ENCODE data around the gene SRP54.

The SRP54 gene

GRCh38 chr14:34985740-34986139 lies 2.9 kb downstream of the SRP54 start:
- peaks cover 0 to 4% of the 10 kb centered on the region in 2 donors for H3K36me3 ChIP-seq (ENCODE audit: control insufficient read depth in 1 of 2, insufficient read depth in 2 of 2, low read length in 2 of 2)
- H3K27me3 ChIP-seq (ENCODE audit: low read depth, low read length), result no peaks in the 10 kb centered on the region
- no peaks in the 10 kb centered on the region for H3K9me3 ChIP-seq (ENCODE audit: control insufficient read depth in 1 of 2, low read length in 2 of 2)
- no peak overlapping the region for H3K27ac ChIP-seq (ENCODE audit: low read length)
- no peak overlapping the region for H3K4me3 ChIP-seq (ENCODE audit: low read depth in 1 of 2, low read length in 2 of 2)
- peaks cover 8 to 37% of the 10 kb centered on the region in 2 donors for H3K4me1 ChIP-seq (ENCODE audit: control insufficient read depth in 1 of 2, insufficient read depth in 2 of 2, low read length in 2 of 2)

GRCh38 chr14:34987180-34987579 lies 4.4 kb downstream of the SRP54 start:
- H3K4me1 ChIP-seq (ENCODE audit: control insufficient read depth in 1 of 2, insufficient read depth in 2 of 2, low read length in 2 of 2), result peaks cover 8 to 28% of the 10 kb centered on the region in 2 donors
- no peaks in the 10 kb centered on the region for H3K27me3 ChIP-seq (ENCODE audit: low read depth, low read length)
- H3K27ac ChIP-seq (ENCODE audit: low read length), result no peak overlapping the region
- H3K36me3 ChIP-seq (ENCODE audit: control insufficient read depth in 1 of 2, insufficient read depth in 2 of 2, low read length in 2 of 2), result peaks cover 0 to 4% of the 10 kb centered on the region in 2 donors
- H3K9me3 ChIP-seq (ENCODE audit: control insufficient read depth in 1 of 2, low read length in 2 of 2), result no peaks in the 10 kb centered on the region
- no peak overlapping the region for H3K4me3 ChIP-seq (ENCODE audit: low read depth in 1 of 2, low read length in 2 of 2)

- Histone ChIP-seq H3K4me1 (ENCODE audit: control insufficient read depth in 1 of 2, insufficient read depth in 2 of 2, low read length in 2 of 2) (peaks cover 0 to 15% of the 10 kb centered on the region in 2 donors), H3K36me3 (ENCODE audit: control insufficient read depth in 1 of 2, insufficient read depth in 2 of 2, low read length in 2 of 2) (no peaks in the 10 kb centered on the region), H3K4me3 (ENCODE audit: low read depth in 1 of 2, low read length in 2 of 2) (no peak overlapping the region), H3K9me3 (ENCODE audit: control insufficient read depth in 1 of 2, low read length in 2 of 2) (no peaks in the 10 kb centered on the region), H3K27ac (ENCODE audit: low read length) (no peak overlapping the region), H3K27me3 (ENCODE audit: low read depth, low read length) (no peaks in the 10 kb centered on the region)
These were observed 7.0 kb downstream of the SRP54 start for GRCh38 chr14:34989762-34990161.

GRCh38 chr14:34993426-34993825 lies 10.6 kb downstream of the SRP54 start:
- no peaks in the 10 kb centered on the region for H3K27me3 ChIP-seq (ENCODE audit: low read depth, low read length)
- no peaks in the 10 kb centered on the region for H3K9me3 ChIP-seq (ENCODE audit: control insufficient read depth in 1 of 2, low read length in 2 of 2)
- no peaks in the 10 kb centered on the region for H3K4me1 ChIP-seq (ENCODE audit: control insufficient read depth in 1 of 2, insufficient read depth in 2 of 2, low read length in 2 of 2)
- no peaks in the 10 kb centered on the region for H3K36me3 ChIP-seq (ENCODE audit: control insufficient read depth in 1 of 2, insufficient read depth in 2 of 2, low read length in 2 of 2)
- no peak overlapping the region for H3K4me3 ChIP-seq (ENCODE audit: low read depth in 1 of 2, low read length in 2 of 2)
- no peak overlapping the region for H3K27ac ChIP-seq (ENCODE audit: low read length)

- Histone ChIP-seq H3K4me3 (ENCODE audit: low read depth in 1 of 2, low read length in 2 of 2) (no peak overlapping the region), H3K4me1 (ENCODE audit: control insufficient read depth in 1 of 2, insufficient read depth in 2 of 2, low read length in 2 of 2) (no peaks in the 10 kb centered on the region), H3K27ac (ENCODE audit: low read length) (no peak overlapping the region), H3K36me3 (ENCODE audit: control insufficient read depth in 1 of 2, insufficient read depth in 2 of 2, low read length in 2 of 2) (no peaks in the 10 kb centered on the region), H3K27me3 (ENCODE audit: low read depth, low read length) (no peaks in the 10 kb centered on the region), H3K9me3 (ENCODE audit: control insufficient read depth in 1 of 2, low read length in 2 of 2) (no peaks in the 10 kb centered on the region)
These were observed 11.9 kb downstream of the SRP54 start for GRCh38 chr14:34994668-34995067.

DNA sequence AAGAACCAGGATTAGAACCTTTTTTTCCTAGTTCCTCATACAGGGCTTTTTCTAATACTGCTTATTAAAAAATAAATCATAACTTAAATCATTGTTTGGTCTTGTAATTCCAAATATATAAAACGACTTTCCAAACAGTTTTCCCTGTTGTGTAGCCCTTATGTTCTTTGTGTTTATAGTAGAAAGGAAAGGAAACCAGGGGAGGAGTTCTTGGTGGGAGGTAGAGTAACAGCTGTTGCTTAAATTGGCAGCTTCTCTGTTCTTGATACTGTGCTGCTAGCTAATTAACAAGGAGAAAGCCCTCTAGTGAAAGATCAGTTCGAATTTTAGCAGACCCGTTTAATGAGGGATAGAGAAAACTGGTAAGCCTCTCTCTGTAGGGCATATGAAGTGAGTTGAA lies 15.0 kb downstream of the SRP54 start:
- Histone ChIP-seq H3K9me3 (ENCODE audit: control insufficient read depth in 1 of 2, low read length in 2 of 2) (no peaks in the 10 kb centered on the region), H3K36me3 (ENCODE audit: control insufficient read depth in 1 of 2, insufficient read depth in 2 of 2, low read length in 2 of 2) (peaks cover 3 to 10% of the 10 kb centered on the region in 2 donors), H3K4me3 (ENCODE audit: low read depth in 1 of 2, low read length in 2 of 2) (no peak overlapping the region), H3K4me1 (ENCODE audit: control insufficient read depth in 1 of 2, insufficient read depth in 2 of 2, low read length in 2 of 2) (no peaks in the 10 kb centered on the region), H3K27ac (ENCODE audit: low read length) (no peak overlapping the region), H3K27me3 (ENCODE audit: low read depth, low read length) (no peaks in the 10 kb centered on the region)

- no peaks in the 10 kb centered on the region for H3K27me3 ChIP-seq (ENCODE audit: low read depth, low read length)
- H3K36me3 ChIP-seq (ENCODE audit: control insufficient read depth in 1 of 2, insufficient read depth in 2 of 2, low read length in 2 of 2), result peaks cover 3 to 20% of the 10 kb centered on the region in 2 donors
- no peak overlapping the region for H3K27ac ChIP-seq (ENCODE audit: low read length)
- H3K9me3 ChIP-seq (ENCODE audit: control insufficient read depth in 1 of 2, low read length in 2 of 2), result no peaks in the 10 kb centered on the region
- H3K4me1 ChIP-seq (ENCODE audit: control insufficient read depth in 1 of 2, insufficient read depth in 2 of 2, low read length in 2 of 2), result no peaks in the 10 kb centered on the region
- H3K4me3 ChIP-seq (ENCODE audit: low read depth in 1 of 2, low read length in 2 of 2), result no peak overlapping the region
These were observed 16.7 kb downstream of the SRP54 start for GRCh38 chr14:34999500-34999899.

DNA sequence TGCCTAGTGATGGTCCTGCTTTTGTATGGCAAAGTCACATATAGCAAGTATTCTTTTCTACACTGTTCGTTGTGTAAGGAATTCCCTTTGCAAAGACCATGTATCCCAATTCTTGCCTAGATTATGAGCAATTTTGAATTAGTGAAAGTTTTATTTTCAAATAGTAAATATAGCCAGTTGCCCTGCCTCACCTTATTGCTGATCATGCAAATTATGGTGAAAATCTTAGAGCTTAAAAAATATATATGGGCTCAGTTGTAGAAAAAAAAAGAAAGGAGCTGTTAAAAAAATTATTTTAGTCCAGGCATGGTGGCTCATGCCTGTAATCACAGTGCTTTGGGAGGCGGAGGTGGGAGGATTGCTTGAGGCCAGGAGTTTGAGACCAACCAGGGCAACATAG lies 18.8 kb downstream of the SRP54 start:
- no peak overlapping the region for H3K4me3 ChIP-seq (ENCODE audit: low read depth in 1 of 2, low read length in 2 of 2)
- H3K36me3 ChIP-seq (ENCODE audit: control insufficient read depth in 1 of 2, insufficient read depth in 2 of 2, low read length in 2 of 2), result peaks cover 3 to 30% of the 10 kb centered on the region in 2 donors
- no peak overlapping the region for H3K27ac ChIP-seq (ENCODE audit: low read length)
- no peaks in the 10 kb centered on the region for H3K9me3 ChIP-seq (ENCODE audit: control insufficient read depth in 1 of 2, low read length in 2 of 2)
- H3K4me1 ChIP-seq (ENCODE audit: control insufficient read depth in 1 of 2, insufficient read depth in 2 of 2, low read length in 2 of 2), result no peaks in the 10 kb centered on the region
- H3K27me3 ChIP-seq (ENCODE audit: low read depth, low read length), result no peaks in the 10 kb centered on the region

GRCh38 chr14:35004839-35005238 lies 22.0 kb downstream of the SRP54 start:
- Histone ChIP-seq H3K4me1 (ENCODE audit: control insufficient read depth in 1 of 2, insufficient read depth in 2 of 2, low read length in 2 of 2) (no peaks in the 10 kb centered on the region), H3K27ac (ENCODE audit: low read length) (no peak overlapping the region), H3K36me3 (ENCODE audit: control insufficient read depth in 1 of 2, insufficient read depth in 2 of 2, low read length in 2 of 2) (peaks cover 8 to 42% of the 10 kb centered on the region in 2 donors), H3K4me3 (ENCODE audit: low read depth in 1 of 2, low read length in 2 of 2) (no peak overlapping the region), H3K9me3 (ENCODE audit: control insufficient read depth in 1 of 2, low read length in 2 of 2) (no peaks in the 10 kb centered on the region), H3K27me3 (ENCODE audit: low read depth, low read length) (no peaks in the 10 kb centered on the region)

DNA sequence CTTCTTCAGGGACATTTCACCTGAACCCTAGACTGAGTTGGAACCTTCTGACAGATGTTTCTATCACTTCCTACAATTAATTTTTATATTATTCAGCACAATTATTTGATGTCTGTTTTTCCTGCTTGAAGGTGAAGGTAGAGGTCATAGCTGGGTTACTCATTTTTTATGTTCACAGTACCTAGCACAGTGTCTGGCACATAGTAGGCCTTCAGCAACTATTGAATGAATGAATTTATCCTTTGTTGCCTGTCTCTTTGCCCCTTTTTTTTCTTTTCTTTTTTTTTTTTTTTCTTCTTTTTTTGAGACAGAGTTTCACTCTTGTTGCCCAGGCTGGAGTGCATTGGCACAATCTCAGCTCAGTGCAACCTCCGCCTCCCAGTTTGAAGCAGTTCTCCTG lies 33.8 kb downstream of the SRP54 start:
- no peak overlapping the region for H3K27ac ChIP-seq (ENCODE audit: low read length)
- H3K4me3 ChIP-seq (ENCODE audit: low read depth in 1 of 2, low read length in 2 of 2), result no peak overlapping the region
- H3K9me3 ChIP-seq (ENCODE audit: control insufficient read depth in 1 of 2, low read length in 2 of 2), result no peaks in the 10 kb centered on the region
- no peaks in the 10 kb centered on the region for H3K27me3 ChIP-seq (ENCODE audit: low read depth, low read length)
- H3K4me1 ChIP-seq (ENCODE audit: control insufficient read depth in 1 of 2, insufficient read depth in 2 of 2, low read length in 2 of 2), result no peaks in the 10 kb centered on the region
- peaks cover 34 to 69% of the 10 kb centered on the region in 2 donors for H3K36me3 ChIP-seq (ENCODE audit: control insufficient read depth in 1 of 2, insufficient read depth in 2 of 2, low read length in 2 of 2)

- Histone ChIP-seq H3K27me3 (ENCODE audit: low read depth, low read length) (no peaks in the 10 kb centered on the region), H3K27ac (ENCODE audit: low read length) (no peak overlapping the region), H3K36me3 (ENCODE audit: control insufficient read depth in 1 of 2, insufficient read depth in 2 of 2, low read length in 2 of 2) (peaks cover 30 to 76% of the 10 kb centered on the region in 2 donors), H3K9me3 (ENCODE audit: control insufficient read depth in 1 of 2, low read length in 2 of 2) (no peaks in the 10 kb centered on the region), H3K4me1 (ENCODE audit: control insufficient read depth in 1 of 2, insufficient read depth in 2 of 2, low read length in 2 of 2) (no peaks in the 10 kb centered on the region), H3K4me3 (ENCODE audit: low read depth in 1 of 2, low read length in 2 of 2) (no peak overlapping the region)
These were observed 37.9 kb downstream of the SRP54 start for GRCh38 chr14:35020713-35021112.

DNA sequence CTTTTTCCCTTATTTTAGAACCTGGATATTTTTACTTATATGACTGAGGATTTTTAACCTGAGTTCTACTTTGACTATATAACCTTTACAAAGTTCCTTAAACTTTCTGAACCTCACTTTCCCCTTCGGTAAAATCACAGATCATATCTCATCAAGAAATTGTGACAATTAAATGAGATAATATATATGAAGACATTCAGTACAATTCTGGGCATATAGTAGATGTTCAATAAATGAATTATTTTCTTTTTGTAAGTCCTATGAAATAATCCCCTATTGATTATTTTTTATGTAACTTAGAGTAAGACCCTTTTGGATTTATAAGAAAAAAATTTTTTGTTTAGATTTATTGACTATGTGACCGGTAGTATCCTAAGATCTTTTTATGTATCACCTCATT lies 45.6 kb downstream of the SRP54 start:
- Histone ChIP-seq H3K9me3 (ENCODE audit: control insufficient read depth in 1 of 2, low read length in 2 of 2) (no peaks in the 10 kb centered on the region), H3K36me3 (ENCODE audit: control insufficient read depth in 1 of 2, insufficient read depth in 2 of 2, low read length in 2 of 2) (peaks cover 26 to 66% of the 10 kb centered on the region in 2 donors), H3K27me3 (ENCODE audit: low read depth, low read length) (no peaks in the 10 kb centered on the region), H3K4me3 (ENCODE audit: low read depth in 1 of 2, low read length in 2 of 2) (no peak overlapping the region), H3K4me1 (ENCODE audit: control insufficient read depth in 1 of 2, insufficient read depth in 2 of 2, low read length in 2 of 2) (no peaks in the 10 kb centered on the region), H3K27ac (ENCODE audit: low read length) (no peak overlapping the region)

Measured in muscle layer of duodenum (tissue), 2 donors.